UCSD-AML1 (cell line): ENCODE measurements around the gene TMEM9.

ENCODE experiments used
- DNase-seq: peaks from one replicate; lab custom pipeline; 2025; ENCODE audit not compliant: unreplicated experiment; lab: John Stamatoyannopoulos, UW

Gene TMEM9

DNA sequence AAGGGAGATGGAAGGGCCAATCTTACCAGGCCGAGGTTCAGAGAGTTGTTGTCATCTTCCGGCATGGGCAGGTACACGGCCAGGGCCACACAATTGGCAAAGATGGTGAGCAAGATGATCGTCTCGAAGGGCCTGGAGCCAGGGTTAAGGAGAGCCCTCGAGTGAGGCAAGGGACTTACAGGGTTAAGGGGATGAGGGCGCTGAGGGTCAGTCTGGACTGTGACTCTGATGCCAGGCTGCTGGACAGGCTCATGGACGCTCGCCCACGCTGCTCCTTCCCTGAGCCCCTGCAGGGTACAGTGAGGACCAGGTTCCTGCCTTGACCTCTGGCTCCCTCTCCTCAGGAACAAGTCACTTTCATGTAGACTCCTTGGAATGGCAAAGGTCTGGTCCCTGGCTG lies 44.1 kb downstream of the TMEM9 start:
- no peak for DNase-seq

- no peak for DNase-seq
Measured at GRCh38 chr1:201109651-201110050, 44.6 kb downstream of the TMEM9 start.

DNA sequence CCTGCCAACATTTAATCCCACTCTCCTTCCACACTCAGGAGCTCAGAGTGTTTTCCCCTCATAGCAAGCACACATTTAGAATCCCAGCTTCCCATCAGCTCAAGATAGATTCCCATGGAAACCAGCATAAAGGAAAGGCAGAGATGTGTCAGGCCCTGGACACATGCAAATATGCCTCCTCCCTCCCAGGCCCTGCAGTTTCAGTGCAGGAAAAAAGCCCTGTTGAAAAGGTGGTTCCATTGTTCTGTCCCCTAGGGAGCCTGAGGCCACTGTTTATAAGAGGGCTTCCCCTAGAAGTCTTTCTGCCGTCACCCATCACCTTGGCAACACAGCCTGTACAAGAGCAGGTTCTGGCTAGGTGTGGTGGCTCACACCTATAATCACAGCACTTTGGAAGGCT lies 45.7 kb downstream of the TMEM9 start:
- DNase-seq, result no peak

GRCh38 chr1:201105688-201106087 lies 48.6 kb downstream of the TMEM9 start:
- no peak for DNase-seq

- DNase-seq, result no peak
Measured at GRCh38 chr1:201104141-201104540, 50.1 kb downstream of the TMEM9 start.

DNA sequence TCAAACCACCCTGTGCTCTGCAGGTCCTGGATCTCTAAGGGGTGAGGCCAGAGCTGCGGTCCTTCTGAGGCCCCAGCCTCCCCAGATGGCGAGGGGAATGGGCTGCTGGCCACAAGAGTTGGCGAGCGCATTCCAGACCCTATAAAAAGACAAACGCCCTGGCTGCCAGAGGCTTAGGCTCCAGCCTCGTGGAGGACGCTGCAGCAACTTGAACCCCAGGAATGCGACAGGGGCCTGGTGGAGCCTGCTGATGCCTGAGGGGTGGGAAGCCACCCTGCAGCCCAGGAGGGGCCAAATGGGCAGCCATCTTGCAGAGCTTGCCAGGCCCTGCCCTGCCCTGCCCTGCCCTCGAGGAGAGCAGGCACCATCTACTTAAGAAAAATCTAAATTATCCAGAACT lies 50.6 kb downstream of the TMEM9 start:
- DNase-seq, result no peak

- DNase-seq, result no peak
Measured at GRCh38 chr1:201100169-201100930, 53.9 kb downstream of the TMEM9 start.

DNA sequence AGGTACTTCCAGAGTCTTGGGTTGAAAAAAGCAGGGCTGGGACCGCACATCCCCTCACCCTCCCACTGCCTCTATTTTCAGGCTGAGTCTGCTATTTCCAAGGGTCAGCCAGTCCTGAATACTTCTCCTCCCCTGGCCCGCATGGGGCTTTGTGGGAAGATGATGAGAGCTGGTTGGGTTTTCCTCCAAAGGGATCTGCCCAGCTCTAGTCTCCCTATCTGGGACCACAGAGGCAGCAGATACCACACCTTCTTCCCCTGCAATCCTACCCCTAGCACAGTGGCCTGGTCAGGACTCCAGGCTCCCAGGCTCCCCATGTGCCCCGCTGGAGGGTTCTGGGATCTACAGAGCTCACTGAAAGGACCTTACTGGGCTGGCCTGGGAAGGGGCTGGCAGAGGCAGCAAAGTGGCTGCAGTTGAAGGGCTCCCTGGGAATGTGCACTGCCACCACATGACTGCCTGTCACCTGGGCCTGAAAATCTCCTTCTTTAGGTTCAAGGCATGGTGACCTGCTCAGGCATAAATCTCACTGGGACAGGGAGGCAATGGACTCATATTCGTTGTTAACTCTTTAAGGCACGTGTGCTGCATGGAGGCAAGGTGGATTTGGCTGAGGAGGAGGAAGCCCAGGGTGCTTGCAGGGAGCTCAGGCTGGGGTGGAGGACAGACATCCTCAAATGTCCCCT lies 55.1 kb downstream of the TMEM9 start:
- DNase-seq, result no peak

DNA sequence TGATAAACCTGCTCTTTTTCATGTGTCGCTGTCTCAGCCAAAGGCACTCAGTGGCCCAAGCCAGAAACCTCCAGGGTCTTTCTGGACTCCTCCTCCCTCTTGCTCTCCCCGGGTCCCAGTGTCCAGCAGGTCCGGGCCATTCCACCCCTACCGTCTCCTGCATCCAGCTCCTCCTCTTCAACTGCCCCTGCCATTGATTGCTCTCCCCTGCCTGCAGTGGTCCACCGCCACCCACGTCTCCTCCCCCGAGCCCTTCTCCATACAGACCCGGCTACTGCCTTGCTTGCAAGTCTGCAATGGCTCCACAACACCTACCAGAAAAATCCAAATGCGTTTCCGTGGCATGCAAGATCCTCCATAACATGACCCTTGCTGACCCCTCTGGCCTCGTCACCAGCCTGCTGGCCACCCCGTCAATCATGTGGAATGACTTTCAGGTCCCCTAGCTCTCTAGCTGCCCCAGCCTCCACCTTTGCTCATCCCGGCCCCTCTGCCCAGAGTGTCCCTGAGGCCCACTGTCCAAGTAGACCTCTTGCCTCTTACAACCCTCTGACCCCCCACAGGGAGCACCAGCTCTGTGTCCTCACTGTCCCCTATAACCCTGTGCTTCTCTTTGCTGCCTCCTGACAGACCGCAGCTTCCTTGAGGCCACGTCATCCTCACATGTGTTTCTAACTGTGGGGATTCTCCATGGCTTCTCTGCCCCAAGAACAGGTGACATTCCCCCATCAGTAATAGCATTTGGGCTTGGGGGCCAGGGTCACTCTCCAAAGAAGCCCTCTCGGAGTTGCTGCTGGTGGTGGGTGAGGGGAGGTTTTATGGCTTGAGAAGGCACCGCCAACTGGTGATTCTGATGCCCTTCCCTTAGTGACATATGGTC lies 57.1 kb downstream of the TMEM9 start:
- DNase-seq, result no peak

DNA sequence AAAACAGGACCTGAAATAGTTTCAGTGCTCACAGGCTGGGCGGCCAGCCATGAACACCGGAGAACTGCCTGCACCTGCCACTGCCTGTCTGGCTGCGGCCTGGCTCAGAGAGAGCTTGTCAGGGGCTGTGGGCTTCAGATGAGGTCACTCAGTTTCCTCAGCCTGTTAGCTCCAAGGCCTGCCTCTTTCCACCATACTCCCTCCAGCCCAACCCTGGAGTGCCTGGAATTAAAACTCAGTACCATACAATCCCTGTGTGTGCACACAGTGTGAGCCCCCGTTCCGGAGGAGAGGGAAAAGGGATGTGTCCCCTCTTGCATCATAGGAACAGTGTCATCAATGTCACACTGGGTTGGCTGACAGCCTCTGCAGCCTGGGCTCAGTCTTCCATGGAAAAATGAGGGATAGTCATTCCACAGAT lies 58.2 kb downstream of the TMEM9 start:
- no peak for DNase-seq

DNA sequence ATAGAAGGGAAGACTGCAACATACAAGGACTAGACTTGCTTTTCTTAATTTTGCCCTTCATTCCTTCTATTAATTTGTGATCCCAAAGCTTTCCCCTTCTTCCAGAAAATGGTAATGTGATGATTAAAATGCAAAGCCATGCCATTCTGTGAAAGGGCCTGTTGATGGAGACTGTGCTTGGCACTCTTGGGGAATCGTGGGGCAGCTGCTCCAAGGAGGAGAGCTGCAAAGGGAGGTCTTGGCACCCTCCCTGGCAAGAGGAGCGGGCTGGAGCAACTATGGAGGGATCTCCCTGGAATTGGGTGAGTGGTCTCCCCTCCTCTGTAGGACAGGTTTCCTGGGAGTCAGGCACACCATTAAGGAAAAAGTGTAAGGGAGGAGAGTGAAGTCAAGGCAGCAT lies 58.7 kb downstream of the TMEM9 start:
- DNase-seq, result no peak

DNA sequence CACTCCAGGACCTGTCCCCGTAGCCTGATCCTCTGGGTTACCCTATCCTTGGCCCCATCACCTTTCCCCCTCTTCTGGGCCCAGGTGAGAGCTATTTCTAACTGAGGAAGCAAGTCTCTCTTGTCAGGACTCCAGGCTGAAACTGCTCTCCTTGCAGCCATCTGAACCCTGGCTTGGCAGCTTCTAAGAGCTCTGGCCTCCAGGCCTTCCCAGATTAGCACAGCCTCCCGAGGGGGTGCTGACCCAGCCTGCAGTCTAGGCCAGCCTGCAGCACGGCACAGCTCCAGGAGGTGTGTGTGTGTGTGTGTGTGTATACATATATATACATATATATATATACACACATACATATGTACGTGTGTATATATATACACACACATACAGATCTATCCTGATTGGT lies 59.4 kb downstream of the TMEM9 start:
- no peak for DNase-seq

DNA sequence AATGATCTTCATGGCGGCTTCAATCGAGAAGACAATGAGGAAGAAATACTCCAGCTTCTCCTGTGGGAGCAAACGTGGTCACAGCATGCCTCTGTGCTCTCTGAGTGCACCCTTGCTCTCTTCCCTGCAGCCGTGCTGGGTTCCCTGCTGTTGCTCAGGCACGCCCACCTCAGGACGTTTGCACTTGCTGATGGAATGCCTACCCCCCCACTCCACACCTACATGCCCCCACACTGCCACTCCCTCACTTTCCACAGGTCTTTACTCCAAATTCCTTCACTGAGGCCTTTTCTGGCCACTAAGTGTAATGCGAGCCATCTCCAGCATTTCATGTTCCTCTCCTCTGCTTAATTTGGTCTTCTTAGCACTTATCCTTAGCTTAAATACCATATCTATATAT lies 60.3 kb downstream of the TMEM9 start:
- DNase-seq, result no peak

GRCh38 chr1:201093561-201093960 lies 60.7 kb downstream of the TMEM9 start:
- DNase-seq, result no peak

DNA sequence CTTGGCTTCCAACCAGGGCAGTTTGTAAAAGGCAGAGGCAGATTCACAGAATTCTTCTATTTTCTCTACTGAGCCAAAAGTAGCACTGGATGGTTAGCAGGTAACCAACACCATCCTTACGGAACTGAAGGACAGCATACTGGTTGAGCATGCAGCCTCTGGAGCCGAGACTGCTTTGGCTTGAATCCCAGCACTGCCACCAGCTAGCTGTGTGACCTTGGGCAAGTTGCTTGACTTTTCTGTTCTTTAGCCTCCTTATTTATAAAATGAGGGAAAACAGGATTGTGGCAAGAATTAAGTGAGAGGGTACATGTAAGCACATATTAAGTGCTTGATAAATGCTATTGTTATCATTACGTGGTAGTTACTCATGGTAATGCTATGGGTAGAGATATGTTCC lies 61.5 kb downstream of the TMEM9 start:
- DNase-seq, result no peak

- DNase-seq, result no peak
Measured at GRCh38 chr1:201091256-201091655, 63.0 kb downstream of the TMEM9 start.

GRCh38 chr1:201090541-201090940 lies 63.7 kb downstream of the TMEM9 start:
- no peak for DNase-seq

DNA sequence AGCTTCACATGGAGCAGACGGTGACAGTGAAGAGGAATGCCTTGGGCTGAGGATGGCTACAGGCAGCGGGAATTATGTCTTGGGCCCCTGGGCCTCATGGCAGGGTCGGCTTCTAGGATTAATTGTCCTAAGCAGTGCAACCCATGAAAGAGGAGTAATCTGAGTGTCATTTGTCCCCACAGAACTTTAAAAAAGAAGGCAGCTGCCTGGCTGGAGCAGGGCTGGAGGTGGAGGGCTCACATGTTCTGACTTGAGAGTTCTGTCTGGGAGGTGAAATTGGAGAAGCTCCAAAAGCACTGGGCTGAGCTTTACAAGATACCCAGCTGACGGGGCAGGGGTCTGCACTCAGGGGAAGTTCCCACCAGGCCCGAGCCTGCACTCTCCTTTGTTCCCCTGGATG lies 64.7 kb downstream of the TMEM9 start:
- DNase-seq, result no peak

GRCh38 chr1:201088901-201089525 lies 65.3 kb downstream of the TMEM9 start:
- DNase-seq, result no peak

DNA sequence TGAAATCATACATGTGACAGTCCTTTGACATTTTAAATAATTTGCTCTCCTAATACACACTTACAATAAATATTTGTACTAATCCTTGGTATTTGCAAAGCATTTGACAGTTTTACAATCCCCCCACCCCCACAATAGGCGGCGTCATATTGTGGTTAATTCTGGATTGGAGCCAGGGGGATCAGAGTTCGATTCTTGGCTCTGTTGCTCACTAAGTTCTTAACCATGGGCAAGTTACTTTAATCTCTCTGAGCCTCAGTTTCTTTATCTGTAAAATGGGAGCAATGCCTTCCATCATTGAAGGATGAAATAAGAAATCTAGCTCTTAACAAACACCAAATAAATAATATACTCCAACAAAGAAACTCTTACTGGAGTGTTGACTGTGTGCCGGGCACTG lies 65.9 kb downstream of the TMEM9 start:
- no peak for DNase-seq
